Progenitor cell of endocrine pancreas (in vitro differentiated cells): ENCODE measurements around the gene SULT1C4. TPM values are rescaled to one million over a fixed set of nuclear protein-coding genes. Genes with fewer than 3 reads are reported as not detected.
"Not testable (repeated sequence)": the region's sequence is repeated elsewhere in the genome, so short reads cannot be mapped to it uniquely, and the experiment has no call there.

Experiments used
- DNase-seq: peaks from one replicate; pipeline ENCODE4 v3.0.0; 2021; ENCODE audit warnings: low spot score; ENCODE audit not compliant: unreplicated experiment
- H3K27ac Mint-ChIP-seq: 2 replicates; pipeline ENCODE4 v1.8.0; 2021; ENCODE audit warnings: mild to moderate bottlenecking, moderate library complexity, mixed read lengths
- H3K27me3 Mint-ChIP-seq: 2 replicates; pipeline ENCODE4 v1.8.0; 2021; ENCODE audit warnings: mixed read lengths
- H3K36me3 Mint-ChIP-seq: 2 replicates; pipeline ENCODE4 v1.8.0; 2022; ENCODE audit warnings: mixed read lengths; ENCODE audit not compliant: insufficient read depth
- H3K4me1 Mint-ChIP-seq: 2 replicates; pipeline ENCODE4 v1.8.0; 2021; ENCODE audit warnings: low read depth, mixed read lengths
- H3K4me3 Mint-ChIP-seq: 2 replicates; pipeline ENCODE4 v1.8.0; 2021; ENCODE audit warnings: low read depth, mild to moderate bottlenecking, moderate library complexity, mixed read lengths
- H3K9me3 Mint-ChIP-seq: 2 replicates; pipeline ENCODE4 v1.8.0; 2021; ENCODE audit warnings: low read depth, mixed read lengths
- CTCF ChIP-seq: fragments of 200-600 bp; sonication (generic); IDR thresholded peaks from one replicate; pipeline ENCODE4 v1.5.0; 2021; ENCODE audit warnings: antibody characterized with exemption, mild to moderate bottlenecking; ENCODE audit not compliant: unreplicated experiment
- total RNA-seq: library from RNA; stranded (reverse); gene quantifications from 2 replicates; pipeline ENCODE4 v1.2.1, GENCODE V29; 2021

SULT1C4 gene
- total RNA-seq, 1 donor from 2014 or later, result 35.5 TPM

- no peak overlapping the region for H3K4me3 Mint-ChIP-seq
- H3K27me3 Mint-ChIP-seq, result no peaks in the 10 kb centered on the region
- TF ChIP-seq CTCF, result no peak
- no peak overlapping the region for H3K27ac Mint-ChIP-seq
- DNase-seq, result no peak
- H3K4me1 Mint-ChIP-seq, result no peaks in the 10 kb centered on the region
- H3K36me3 Mint-ChIP-seq, result no peaks in the 10 kb centered on the region
- no peaks in the 10 kb centered on the region for H3K9me3 Mint-ChIP-seq
These were observed 21.6 kb upstream of the SULT1C4 start for GRCh38 chr2:108355906-108356734.

- not testable (repeated sequence) for H3K36me3 Mint-ChIP-seq, H3K27me3 Mint-ChIP-seq, H3K27ac Mint-ChIP-seq, H3K4me3 Mint-ChIP-seq, DNase-seq, H3K4me1 Mint-ChIP-seq, H3K9me3 Mint-ChIP-seq
These were observed 18.4 kb upstream of the SULT1C4 start for GRCh38 chr2:108359336-108359735.

- Mint-ChIP-seq H3K36me3 (no peaks in the 10 kb centered on the region), H3K4me1 (no peaks in the 10 kb centered on the region), H3K4me3 (no peak overlapping the region), H3K27me3 (no peaks in the 10 kb centered on the region), H3K9me3 (peaks cover 7% of the 10 kb centered on the region), H3K27ac (no peak overlapping the region)
- no peak for DNase-seq
- TF ChIP-seq CTCF, result no peak
These were observed 16.8 kb upstream of the SULT1C4 start for GRCh38 chr2:108360776-108361468.

- no peaks in the 10 kb centered on the region for H3K36me3 Mint-ChIP-seq
- H3K27me3 Mint-ChIP-seq, result no peaks in the 10 kb centered on the region
- TF ChIP-seq CTCF, result no peak
- DNase-seq, result no peak
- H3K4me3 Mint-ChIP-seq, result no peak overlapping the region
- peaks cover 7% of the 10 kb centered on the region for H3K9me3 Mint-ChIP-seq
- H3K4me1 Mint-ChIP-seq, result no peaks in the 10 kb centered on the region
- H3K27ac Mint-ChIP-seq, result no peak overlapping the region
These were observed 14.5 kb upstream of the SULT1C4 start for GRCh38 chr2:108363024-108363907.

- H3K4me3 Mint-ChIP-seq, result no peak overlapping the region
- no peaks in the 10 kb centered on the region for H3K36me3 Mint-ChIP-seq
- TF ChIP-seq CTCF, result no peak
- H3K27ac Mint-ChIP-seq, result no peak overlapping the region
- no peaks in the 10 kb centered on the region for H3K27me3 Mint-ChIP-seq
- no peak for DNase-seq
- no peaks in the 10 kb centered on the region for H3K4me1 Mint-ChIP-seq
- peaks cover 7% of the 10 kb centered on the region for H3K9me3 Mint-ChIP-seq
These were observed 13.9 kb upstream of the SULT1C4 start for GRCh38 chr2:108363908-108364225.
